H1 (cell line): ENCODE measurements around the gene NAA25. TPM values are rescaled to one million over a fixed set of nuclear protein-coding genes. Genes with fewer than 3 reads are reported as not detected.

Experiments used
- microRNA-seq, 2 experiments: library from miRNA; unstranded; fragments of <30 nt; microRNA quantifications; one replicate each; pipeline versions ENCODE4 to v1.2.0, GENCODE V29; 2016 to 2020; ENCODE audit warnings: borderline microRNAs expressed in 2 of 2, borderline number of aligned reads in 2 of 2, borderline replicate concordance in 1 of 2
- polyA plus RNA-seq, 7 experiments: library from polyadenylated mRNA; depleted of rRNA in 3 of 7; stranded (reverse) in 5 of 7; unstranded in 2 of 7; fragments of >200 nt in 5 of 7; fragments of 200-250 nt in 2 of 7; gene quantifications; 1 replicate in 5 of 7; 2 replicates in 1 of 7; 4 replicates in 1 of 7; pipeline versions ENCODE4 v1.2.1 to v1.2.3, GENCODE V29; 2011 to 2013; ENCODE audit warnings: missing spikeins in 2 of 7, mixed read lengths in 2 of 7
- small RNA-seq: library from polyadenylated mRNA; stranded (forward); fragments of <200 nt; extraction: miRNeasy Mini kit (QIAGEN cat#:217004); gene quantifications from one replicate; pipeline ENCODE3, GENCODE V24; 2013; ENCODE audit not compliant: insufficient read depth
- total RNA-seq: library from RNA; stranded (reverse); fragmentation: NEBNext Ultra II Directional; extraction: Animal tissue kit (Norgen Biotek cat#: 25700); gene quantifications from 2 replicates; pipeline ENCODE4 v1.2.1, GENCODE V29; 2021

Gene NAA25
- total and polyA plus RNA-seq, 2 of the 8 experiments (the other 6 are each of a cell fraction or from before 2014, with no cell fraction given): 10.8 to 60.3 TPM

Small RNAs within 50 kb of the gene (microRNA-seq; reads per million reads assigned to microRNA genes)
- 0 to 0.23 reads per million in 2 experiments for gene MIR3657

Small RNAs within 50 kb of the gene (small RNA-seq; reads per million reads assigned to genes)
- not detected for gene AC004024.1
- not detected for gene MIR3657
- not detected for gene RF00019

Other genes starting within 250 kb of the NAA25 start
- gene TMEM116, start 95.6 kb downstream of the NAA25 start, total RNA-seq: 8.1 and 8.9 TPM in 2 replicates
- 17.7 and 25.2 TPM in 2 replicates for gene TMEM116, start 95.6 kb downstream of the NAA25 start, polyA plus RNA-seq (2011; rRNA removed)
- gene ERP29, start 95.4 kb downstream of the NAA25 start, total RNA-seq: 168 and 171 TPM in 2 replicates
- 85.9 and 88.7 TPM in 2 replicates for gene ERP29, start 95.4 kb downstream of the NAA25 start, polyA plus RNA-seq (2011; rRNA removed)
- 33.1 and 36.3 TPM in 2 replicates for gene TRAFD1, start 16.8 kb upstream of the NAA25 start, total RNA-seq
- gene TRAFD1, start 16.8 kb upstream of the NAA25 start, polyA plus RNA-seq (2011; rRNA removed): 16.1 and 18.1 TPM in 2 replicates